ENCODE data around the gene EDC3.
"Not testable (repeated sequence)": the region's sequence is repeated elsewhere in the genome, so short reads cannot be mapped to it uniquely, and the experiment has no call there.

Gene EDC3

DNA sequence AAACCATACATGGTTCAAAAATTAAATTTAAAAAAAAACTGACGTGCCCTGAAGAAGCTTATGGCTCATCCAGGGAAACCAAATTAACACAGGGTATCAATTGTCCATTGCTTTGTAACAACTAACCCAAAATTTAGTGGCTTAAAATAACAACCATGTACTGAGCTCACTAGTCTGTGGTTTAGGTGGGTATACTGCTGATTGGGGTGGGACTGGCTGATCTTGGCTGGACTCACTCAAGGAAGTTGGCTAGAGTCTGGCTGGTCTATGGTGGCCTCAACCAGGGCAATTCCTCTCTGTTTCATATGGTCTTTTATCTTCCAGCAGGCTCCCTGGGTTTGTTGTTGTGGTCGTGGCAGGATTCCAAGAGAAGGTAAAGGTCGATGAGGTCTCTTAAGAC lies 14.1 kb upstream of the EDC3 start:
- no peak for DNase-seq

DNA sequence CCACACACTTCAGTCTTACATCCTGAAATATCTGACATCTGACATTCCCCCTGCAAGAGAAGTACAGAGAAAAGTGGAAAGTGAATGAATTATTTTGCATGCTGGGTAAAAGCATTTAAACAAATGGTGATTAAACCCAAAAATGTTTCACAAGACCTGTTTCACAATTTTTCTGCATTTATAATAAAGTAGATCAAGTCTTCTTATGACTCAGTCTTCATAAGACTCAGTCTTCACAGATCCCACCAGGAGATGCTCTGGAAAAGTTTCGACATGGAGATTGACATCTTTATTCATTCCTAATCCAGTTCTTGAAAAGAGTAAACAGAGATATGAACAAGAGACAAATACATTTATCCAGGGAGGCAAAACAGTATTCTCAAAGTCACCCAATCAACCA lies 13.2 kb upstream of the EDC3 start:
- no peak for DNase-seq

DNA sequence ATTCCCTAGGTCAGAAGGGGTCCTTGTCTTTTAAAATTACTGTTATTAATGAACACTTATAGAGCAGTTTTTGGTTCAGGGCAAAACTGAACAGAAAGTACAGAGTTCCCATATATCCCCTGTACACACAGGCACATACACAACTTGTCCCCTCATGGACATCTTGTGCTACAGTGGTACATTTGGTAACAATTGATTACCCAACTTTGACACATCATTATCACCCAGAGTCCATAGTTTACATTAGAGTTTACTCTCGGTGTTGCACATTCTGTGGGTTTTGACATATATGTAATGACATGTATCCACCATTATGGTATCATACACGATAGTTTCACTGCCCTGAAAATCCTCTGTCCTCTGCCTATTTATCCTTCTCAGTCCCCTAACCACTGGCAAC lies 984 bp upstream of the EDC3 start:
- no peak for DNase-seq

DNA sequence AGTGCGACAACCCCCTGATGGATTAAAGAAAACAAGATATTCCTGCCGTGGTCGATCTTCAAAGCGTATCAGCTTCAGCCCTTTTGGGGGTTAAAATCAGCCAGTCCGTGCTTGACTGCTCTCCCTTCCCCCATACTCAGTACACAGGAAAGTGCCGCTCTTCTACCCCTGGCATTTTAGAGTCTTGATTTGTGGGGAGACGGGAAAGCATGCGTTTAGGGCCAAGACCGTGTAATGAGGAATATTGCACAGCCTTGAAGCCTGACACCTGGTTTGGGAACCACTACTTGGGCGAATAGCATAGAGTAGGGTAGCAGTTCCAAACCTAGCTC lies 540 bp upstream of the EDC3 start:
- DNase-seq = no peak

DNA sequence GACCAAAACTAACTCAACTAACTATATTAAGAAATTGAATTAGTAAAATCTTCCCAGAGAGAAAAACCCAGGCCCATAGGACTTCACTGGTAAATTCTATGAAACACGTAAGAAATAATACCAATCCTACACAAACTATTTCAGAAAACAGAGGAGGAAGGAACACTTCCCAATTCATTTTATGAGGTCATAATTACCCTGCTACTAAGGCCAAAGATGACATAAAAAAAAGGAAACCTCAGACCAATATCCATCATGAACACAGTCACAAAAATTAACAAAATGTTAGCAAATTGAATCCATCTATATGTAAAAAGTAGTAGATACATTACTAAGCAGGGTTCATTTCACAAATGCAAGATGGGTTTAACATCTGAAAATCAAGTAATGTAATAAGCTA lies 3.5 kb downstream of the EDC3 start:
- no peak for DNase-seq

DNA sequence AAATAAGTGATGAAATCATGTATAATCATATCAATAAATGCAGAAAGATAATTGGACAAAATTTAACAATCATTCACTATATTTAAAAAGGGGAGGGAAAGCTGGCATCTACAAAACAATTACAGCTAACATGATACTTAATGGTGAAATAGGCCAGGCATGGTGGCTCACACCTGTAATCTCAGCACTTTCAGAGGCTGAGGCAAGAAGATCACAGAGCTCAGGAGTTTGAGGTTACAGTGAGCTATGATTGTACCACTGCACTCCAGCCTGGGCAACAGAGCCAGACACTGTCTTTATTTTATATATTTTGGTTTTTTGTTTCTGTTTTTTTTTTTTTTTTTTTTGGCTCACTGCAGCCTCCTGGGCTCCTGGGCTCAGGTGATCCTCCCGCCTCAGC lies 12.1 kb downstream of the EDC3 start:
- DNase-seq = no peak

DNA sequence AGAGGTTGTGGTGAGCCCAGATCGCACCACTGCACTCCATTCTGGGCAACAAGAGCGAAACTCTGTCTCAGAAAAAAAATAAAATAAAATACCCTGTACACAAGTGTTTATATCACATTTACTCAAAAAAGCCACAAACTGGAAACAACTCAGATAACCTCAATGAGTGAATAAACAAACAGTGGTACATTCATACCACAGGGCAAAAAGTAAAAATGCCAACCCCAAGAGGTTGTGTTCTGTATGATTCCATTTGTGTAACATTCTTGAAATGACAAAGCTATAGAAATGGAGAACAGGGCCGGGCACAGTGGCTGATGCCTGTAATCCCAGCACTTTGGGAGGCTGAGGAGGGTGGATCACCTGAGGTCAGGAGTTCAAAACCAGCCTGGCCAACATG lies 12.9 kb downstream of the EDC3 start:
- DNase-seq = no peak

DNA sequence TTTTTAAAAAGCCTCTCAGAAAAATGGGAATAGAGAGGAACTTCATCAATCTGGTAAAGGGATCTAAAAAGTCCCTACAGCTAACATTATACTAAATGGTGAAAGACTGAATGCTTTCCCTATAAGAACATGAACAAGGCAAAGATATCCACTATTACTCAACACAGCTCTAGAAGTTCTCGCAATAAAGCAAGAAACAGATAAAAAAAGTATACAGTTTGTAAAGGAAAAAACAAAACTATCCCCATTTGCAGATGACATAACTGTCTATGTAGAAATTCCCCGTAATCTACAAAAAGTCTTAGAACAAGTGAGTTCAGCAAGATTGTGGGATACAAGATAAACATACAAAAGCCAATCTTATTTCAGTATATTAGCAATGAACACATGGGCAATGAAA lies 15.4 kb downstream of the EDC3 start:
- DNase-seq = no peak

DNA sequence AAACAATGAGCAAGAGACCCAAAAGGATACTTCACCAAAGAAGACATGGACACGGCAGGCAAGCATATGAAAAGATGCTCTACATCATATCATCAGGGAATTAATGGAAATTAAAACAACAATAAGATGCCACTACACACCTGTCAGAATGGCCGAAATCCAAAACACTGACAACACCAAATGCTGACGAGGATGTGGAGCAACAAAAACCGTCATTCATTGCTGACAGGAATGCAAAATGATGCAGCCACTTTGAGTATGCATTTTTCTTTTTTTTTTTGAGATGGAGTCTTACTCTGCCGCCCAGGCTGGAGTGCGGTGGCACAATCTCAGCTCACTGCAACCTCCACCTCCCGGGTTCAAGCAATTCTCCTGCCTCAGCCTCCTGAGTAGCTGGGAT lies 19.0 kb downstream of the EDC3 start:
- DNase-seq = no peak

DNA sequence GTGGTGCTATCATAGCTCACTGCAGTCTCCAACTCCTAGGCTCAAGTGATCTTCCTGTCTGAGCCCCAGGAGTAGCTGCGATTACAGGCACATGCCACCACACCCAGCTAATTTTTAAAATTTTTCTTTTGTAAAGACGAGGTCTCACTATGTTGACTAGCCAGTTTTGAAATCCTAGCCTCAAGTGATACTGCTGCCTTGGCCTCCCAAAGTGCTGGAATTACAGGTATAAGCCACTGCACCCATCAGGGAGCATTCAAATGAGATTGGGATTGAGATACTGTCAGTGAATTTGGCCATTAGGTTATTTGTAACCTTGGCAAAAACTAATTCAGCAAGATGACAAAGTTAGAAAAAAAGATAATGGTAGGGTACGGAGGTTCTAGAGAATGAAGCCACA lies 21.7 kb downstream of the EDC3 start:
- no peak for DNase-seq

DNA sequence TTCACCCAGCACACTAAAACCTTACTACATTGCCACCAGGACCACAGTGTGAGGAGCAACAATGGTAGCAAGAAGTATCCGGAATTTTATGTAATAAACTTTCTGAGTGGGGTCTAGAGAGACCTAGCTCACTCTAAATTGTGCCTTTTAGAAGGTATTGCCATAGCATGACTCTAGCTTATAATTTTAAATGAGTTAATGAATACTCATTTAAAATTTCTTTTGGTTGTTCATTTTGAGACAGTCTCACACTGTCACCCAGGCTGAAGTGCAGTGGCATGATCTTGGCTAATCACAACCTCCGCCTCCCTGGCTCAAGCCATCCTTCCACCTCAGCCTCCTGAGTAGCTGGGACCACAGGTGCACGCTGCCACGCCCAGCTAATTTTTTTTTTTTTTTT lies 26.2 kb downstream of the EDC3 start:
- DNase-seq = no peak

DNA sequence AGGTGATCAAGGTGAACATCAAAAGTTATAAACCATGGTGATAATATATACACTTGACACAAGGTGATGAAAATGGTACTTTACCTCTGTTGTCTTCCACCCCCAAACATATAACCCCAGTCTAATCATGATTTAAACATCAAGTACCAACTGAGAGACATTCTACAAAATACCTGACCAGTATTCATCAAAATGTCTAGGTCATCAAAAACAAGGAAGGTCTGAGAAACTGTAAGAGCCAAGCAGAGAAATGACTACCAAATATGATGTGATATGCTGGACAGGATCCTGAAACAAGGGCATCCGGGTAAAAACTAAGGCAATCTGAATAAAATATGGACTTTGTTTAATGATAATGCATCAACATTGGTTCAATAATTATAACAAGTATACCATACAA lies 27.8 kb downstream of the EDC3 start:
- DNase-seq = no peak

DNA sequence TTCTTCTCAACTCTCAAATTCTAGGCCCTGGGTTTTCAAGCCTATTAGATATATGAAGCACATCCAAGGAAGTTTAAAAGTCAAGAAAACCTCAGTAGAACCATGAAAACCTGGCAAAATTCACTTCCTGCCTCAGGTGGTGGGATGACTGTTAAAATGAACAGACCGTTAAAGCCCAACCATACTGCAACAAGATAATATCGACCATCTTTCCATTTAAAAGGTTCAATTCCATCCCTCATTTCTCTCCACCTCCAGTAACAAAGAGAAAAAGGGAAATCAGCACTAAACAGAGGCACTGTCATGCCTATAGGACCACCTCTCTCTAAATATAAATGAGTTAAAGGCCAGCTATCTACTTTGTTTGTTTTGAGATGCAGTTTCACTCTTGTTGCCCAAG lies 31.2 kb downstream of the EDC3 start:
- no peak for DNase-seq

DNA sequence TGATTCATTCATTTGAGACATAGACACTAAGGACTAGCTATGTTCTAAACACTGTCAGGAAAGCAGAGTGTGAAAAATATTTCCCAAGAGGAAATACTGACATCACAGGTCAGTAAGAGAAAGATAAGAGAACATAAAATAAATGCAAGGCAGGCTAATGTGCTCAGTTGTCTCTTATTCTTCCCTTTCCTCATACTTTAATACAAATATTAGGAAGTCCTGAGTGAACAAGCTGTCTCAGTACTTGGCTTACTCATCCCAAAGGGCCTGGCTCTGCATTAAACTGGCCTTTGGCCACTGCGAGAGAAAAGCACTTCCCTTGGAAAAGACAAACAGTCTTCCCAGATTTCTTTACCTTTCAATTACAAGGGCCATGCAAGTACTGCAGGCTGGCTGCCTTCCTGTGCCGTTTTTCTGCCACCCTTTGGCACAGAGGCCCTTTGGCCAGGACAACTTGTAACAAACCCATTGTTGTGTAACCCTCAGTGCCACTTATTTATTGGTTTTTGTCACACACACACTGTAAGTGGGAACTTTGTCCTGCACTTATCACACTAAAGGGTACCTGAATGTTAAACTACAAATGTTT lies 31.7 kb downstream of the EDC3 start:
- no peak for DNase-seq

DNA sequence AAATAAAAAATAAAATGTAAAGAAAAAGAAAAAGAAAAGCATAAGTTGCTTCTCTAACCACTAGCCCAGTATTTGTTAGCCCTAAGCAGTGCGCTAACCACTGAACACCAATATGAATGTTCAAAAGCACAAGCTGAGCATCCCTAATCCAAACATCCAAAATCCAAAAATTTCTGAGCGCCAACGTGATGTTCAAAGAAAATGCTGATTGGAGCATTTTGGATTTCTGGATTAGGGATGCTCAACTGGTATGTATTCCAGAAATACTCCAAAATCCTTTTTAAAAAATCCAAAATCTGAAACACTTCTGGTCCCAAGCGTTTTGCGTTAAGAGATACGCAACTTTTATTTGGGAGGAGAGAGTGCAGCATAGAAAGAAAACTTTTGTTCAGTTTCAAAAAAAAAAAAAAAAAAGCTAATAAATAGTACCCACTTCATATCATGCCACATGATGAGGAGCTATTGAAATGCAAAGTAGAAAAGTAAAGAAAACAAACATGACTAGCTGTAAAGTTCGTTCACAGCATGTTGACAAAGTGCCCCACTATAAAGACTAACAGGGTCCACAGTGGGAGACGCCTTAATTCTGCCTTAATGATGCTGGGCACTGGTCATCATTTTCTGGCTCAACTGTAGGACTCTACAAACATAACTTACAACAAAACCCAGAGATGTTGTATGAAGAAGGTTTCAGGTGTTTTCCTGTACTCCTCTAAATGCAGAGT lies 32.4 kb downstream of the EDC3 start:
- no peak for DNase-seq

DNA sequence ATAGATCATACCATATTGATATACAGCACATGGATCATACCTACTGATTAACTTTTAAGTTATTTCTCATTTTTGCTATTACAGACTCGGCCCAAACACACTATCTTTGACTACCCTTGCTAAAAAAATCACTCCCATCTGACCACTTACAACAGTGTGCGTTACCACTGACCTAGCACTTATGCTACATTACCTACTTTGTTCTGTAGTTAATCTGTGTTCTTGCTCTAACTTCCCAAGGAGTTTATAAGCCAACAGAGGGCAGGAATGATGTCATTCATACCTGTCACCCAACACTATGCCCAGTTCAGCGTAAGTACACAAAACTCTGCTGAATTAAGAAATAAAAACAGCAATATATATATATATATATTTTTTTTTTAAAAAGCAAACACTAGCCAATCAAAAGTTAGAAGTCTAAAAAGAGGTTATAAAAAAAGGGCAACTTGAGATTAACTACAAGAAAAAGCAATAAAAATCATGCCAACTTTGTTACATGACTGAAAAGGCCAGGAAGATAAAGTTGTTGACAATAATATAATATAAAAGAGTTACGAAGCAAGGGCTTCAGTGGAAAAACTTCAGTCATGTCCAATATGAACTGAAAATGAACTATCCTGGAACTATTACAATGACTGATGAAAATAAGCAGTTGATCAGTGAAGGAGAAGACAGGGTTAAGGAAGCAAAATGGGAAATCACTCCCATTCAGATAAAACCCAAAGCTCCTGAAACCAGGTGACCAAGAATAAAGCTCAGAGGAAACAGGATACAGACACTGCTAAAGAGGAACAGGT lies 33.6 kb downstream of the EDC3 start:
- no peak for DNase-seq

DNA sequence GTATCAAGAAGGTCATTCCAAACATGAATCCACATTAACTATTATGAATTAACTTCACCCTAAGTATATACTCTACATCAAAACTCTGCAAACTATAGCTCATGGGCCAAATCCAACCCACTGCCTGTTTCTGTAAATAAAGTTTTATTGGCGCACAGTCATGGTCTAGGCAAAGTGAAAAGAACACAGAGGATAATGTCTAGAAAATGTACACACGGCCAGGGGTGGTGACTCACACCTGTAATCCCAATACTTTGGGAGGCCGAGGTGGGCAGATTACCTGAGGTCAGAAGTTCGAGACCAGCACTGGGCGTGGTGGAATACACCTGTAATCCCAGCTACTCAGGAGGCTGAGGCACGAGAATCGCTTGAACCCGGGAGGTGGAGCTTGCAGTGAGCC lies 34.5 kb downstream of the EDC3 start:
- not testable (repeated sequence) for DNase-seq

DNA sequence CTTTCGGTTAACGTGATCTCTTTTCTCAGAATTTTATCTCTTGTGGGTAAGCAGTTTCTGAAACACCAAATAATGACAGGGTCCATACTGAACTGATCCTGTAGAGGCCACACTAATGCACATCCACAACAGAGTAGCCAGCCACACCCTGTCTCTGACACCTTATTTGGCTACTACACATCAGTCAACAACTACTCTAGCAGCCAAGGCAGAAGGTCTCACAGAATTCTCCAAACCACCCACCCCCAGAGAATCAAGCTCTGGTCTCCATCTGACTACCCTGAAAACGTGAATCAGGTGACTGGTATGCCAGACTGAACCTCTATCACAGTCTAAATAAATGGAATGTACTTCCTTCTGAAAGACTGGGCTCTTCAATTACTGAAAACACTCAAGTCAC lies 38.0 kb downstream of the EDC3 start:
- DNase-seq = no peak

DNA sequence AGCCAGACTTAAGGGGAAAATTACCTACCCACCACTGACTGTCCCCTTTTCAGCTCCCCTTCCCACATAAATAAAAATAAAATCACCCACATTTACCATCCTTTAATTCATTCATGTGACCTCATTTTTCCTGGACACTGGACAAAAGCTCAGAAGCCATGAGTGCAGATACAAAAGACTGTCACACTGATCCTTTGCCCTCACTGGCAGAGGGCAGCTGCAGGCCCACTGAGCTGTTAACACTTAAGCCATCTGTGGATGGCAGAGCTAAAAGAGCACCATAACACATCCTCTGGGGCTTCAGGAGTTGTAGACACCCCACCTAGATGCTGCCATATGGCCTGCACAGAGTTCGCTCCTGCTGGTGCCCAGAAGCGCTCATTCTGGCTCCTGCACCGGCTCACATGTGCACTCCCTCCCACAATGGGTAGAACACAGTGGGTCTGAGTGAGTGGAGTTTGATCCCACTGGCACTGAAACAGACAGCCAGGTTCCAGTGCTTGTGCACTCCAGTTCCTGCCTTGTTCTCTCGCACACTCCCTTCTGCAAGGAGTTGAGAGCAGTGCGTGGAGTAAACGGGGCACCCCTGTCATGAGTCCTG lies 38.8 kb downstream of the EDC3 start:
- DNase-seq = no peak

DNA sequence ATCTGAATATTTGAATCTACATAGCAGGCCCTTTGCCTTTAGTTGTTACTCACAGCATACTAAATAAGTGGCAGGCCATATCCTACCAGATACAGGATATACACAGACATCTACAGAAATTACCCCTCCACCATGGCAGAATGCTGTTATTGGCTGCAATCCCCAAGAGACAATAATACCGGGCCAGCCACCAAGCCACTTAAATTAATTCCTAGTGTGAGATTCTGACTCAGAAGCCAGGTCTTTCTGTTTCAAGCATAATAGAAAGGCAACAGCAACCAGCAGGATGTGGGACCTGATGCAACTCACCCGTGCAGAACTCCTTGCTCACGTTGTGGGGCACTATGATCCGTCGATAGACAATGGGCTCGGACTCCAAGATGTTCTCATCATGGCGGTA lies 40.4 kb downstream of the EDC3 start:
- no peak for DNase-seq

DNA sequence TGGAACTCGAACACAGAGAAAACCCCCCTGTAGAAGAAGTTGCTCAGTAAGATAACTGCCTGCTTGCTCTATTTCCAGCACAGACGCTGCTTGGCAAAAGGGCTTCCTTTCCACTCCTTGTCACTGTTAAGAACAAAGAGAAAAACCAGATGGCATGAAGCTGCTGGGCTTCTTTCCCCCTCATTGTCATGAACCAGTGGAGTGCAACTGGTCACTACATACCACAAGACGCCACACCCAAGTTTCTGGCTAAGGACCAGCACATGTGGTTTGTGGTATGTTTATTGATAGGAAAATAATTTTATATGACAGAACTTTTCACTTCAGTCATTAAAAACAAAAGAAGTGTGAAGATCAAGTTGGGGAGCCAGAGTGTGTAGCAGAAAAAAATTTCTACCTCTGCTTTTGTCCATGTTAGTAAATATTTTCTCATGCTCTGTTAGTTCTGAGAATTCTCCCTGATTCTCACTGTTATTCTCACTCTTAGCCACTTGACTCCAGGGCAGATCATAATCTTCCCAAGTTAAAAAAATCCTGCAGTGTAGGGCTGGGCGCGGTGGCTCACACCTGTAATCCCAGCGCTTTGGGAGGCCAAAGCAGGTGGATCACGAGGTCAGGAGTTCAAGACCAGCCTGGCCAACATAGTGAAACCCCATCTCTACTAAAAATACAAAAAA lies 42.3 kb downstream of the EDC3 start:
- DNase-seq = no peak

DNA sequence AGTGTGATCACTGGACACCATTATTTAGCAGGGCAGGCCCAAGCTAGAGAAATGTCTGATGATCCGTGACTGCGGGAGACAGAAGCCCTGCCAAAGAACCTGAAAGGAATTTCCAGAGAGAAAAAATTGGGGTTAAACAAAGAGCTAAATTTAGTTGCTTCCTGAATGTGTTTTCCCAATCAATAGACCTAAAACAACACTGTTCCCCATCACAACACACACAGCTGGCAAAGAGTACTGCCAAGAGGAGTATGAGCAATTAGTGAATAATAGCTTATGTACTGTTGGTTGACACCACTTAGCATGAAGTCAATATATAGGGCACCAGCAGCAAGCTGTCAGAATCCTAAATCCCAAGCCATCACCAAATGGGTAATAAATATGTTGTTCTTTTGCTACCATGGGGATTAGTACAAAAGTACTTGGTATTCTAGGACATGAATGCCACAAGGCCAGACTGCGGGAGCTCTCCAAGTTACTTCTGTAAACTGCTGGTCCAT lies 44.5 kb downstream of the EDC3 start:
- no peak for DNase-seq
